Lower lobe of right lung (tissue), 2 donors: ENCODE measurements around the gene PRDM11. TPM values are rescaled to one million over a fixed set of nuclear protein-coding genes. Genes with fewer than 3 reads are reported as not detected.

ENCODE experiments used
- ATAC-seq, 2 donors: fragments of 200-7000 bp; cut with Tn5 transposase; one replicate each; pipeline ENCODE4 v1.9.1; 2020 to 2022; ENCODE audit warnings: mild to moderate bottlenecking in 2 of 2, moderate library complexity in 2 of 2
- DNase-seq: peaks from one replicate; pipeline ENCODE4 v3.0.0-alpha.2; 2020
- H3K27ac ChIP-seq: fragments of 200-600 bp; one replicate; pipeline ENCODE4 v1.8.0; 2022
- H3K27me3 ChIP-seq: fragments of 200-600 bp; one replicate; pipeline ENCODE4 v1.8.0; 2022; ENCODE audit warnings: low read depth
- H3K36me3 ChIP-seq: fragments of 200-600 bp; one replicate; pipeline ENCODE4 v1.8.0; 2022; ENCODE audit warnings: mild to moderate bottlenecking
- H3K4me1 ChIP-seq: fragments of 200-600 bp; one replicate; pipeline ENCODE4 v1.8.0; 2022
- H3K4me3 ChIP-seq: fragments of 200-600 bp; one replicate; pipeline ENCODE4 v1.8.0; 2022; ENCODE audit warnings: mild to moderate bottlenecking
- H3K9me3 ChIP-seq: fragments of 200-600 bp; one replicate; pipeline ENCODE4 v1.8.0; 2022
- CTCF ChIP-seq: fragments of 200-600 bp; IDR thresholded peaks from one replicate; pipeline ENCODE4 v1.8.0; 2022; ENCODE audit warnings: antibody characterized with exemption, mild to moderate bottlenecking
- intact Hi-C: fragments of 100-400 bp; cut with DNase I; formaldehyde crosslinking; loops from one replicate; pipeline ENCODE4 v1.11.0; 2022
- total RNA-seq: library from RNA; stranded (reverse); fragmentation: NEBNext Ultra II Directional; extraction: Animal tissue kit (Norgen Biotek cat#: 25700); gene quantifications from one replicate; pipeline ENCODE4 v1.2.1, GENCODE V29; 2021
- donor health status: DM: no; HTN: yes; CAD: no; lungs with severe emphysema.

The PRDM11 gene
- total RNA-seq, 1 donor from 2014 or later = 15.1 TPM

DNA sequence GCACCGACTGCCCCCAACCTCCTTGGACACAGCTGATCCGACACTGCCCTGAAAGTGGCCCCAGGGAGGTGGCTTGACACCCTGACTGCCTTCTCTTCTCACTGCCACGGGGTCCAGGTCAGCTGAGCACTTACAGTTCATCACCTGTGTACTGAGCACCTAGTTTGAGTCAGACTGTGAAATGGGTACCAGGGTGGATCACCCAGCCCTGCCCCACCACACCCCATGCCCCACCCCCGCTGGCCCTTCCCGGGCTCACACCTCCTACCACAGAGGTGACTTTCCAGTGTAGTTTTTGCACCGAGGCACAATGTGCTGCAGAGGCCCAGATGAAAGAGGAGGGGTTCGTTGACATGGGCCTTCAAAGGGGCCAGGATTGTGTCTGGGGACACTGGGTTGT is 59.5 kb downstream of the PRDM11 start:
- no peak overlapping the region for H3K27ac ChIP-seq
- DNase-seq (no peak), ATAC-seq (no peak)
- H3K9me3 ChIP-seq = no peaks in the 10 kb centered on the region
- peaks cover 16% of the 10 kb centered on the region for H3K36me3 ChIP-seq
- H3K4me1 ChIP-seq = peaks cover 26% of the 10 kb centered on the region
- no peak overlapping the region for H3K4me3 ChIP-seq
- no peaks in the 10 kb centered on the region for H3K27me3 ChIP-seq
- TF ChIP-seq CTCF = no peak
- intact Hi-C loops = no loop called here

- no peaks in the 10 kb centered on the region for H3K27me3 ChIP-seq
- no peaks in the 10 kb centered on the region for H3K9me3 ChIP-seq
- H3K4me1 ChIP-seq = peaks cover 28% of the 10 kb centered on the region
- peaks cover 27% of the 10 kb centered on the region for H3K36me3 ChIP-seq
- H3K27ac ChIP-seq = peak overlapping the region; percentile 86
- DNase-seq (no peak), ATAC-seq (no peak)
- intact Hi-C loops = no loop called here
- no peak for TF ChIP-seq CTCF
- H3K4me3 ChIP-seq = no peak overlapping the region
These were observed 61.7 kb downstream of the PRDM11 start for GRCh38 chr11:45208135-45208534.

DNA sequence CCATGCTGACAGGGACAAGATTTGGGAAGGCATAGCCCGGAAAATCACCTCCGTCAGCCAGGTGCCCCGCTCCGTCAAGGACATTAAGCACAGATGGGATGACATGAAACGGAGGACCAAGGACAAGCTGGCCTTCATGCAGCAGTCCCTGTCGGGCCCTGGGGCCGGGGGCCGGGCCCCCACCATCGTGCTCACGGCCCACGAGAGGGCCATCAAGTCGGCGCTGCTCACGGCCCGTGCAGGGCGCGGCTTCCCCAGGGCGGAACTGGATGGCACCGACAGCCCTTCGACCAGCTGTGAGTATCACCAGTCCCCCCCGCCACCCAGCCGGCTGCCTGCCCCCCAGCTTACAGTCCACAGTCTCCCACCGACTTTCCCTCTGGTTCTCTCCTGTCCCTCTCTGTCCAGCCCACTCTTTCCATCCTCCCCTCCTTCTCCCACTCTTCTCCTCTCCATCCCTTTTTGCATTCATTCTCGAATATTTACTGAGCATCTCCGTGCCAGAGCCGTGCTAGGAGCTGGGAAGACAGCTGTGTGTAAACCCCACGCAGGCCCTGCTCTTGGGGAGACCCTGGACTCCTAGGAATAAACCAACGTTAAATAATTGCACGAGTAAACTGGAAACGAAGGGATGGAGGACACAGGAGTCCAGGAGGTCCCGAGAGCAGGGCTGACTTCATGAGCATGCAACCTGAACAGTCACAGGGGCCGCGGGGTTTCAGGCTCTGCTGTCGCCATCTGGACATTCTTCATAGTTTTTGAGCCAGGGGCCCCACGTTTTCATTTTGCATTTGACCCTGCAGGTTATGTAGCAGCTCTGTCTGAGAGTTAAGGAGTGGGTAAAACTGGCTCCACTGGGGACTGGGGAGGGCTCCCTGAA is 62.8 kb downstream of the PRDM11 start:
- no peaks in the 10 kb centered on the region for H3K9me3 ChIP-seq
- H3K27me3 ChIP-seq = no peaks in the 10 kb centered on the region
- peaks cover 28% of the 10 kb centered on the region for H3K4me1 ChIP-seq
- H3K36me3 ChIP-seq = peaks cover 34% of the 10 kb centered on the region
- DNase-seq = no peak
- no peak for ATAC-seq
- TF ChIP-seq CTCF = no peak
- intact Hi-C loops = no loop called here
- peak overlapping the region; percentile 86 for H3K27ac ChIP-seq
- H3K4me3 ChIP-seq = peak overlapping the region; percentile 35

- no peaks in the 10 kb centered on the region for H3K9me3 ChIP-seq
- intact Hi-C loops = no loop called here
- DNase-seq (peak; percentile 82), ATAC-seq (peak; percentile 76 to 80)
- peak overlapping the region; percentile 35 for H3K4me3 ChIP-seq
- peak overlapping the region; percentile 86 for H3K27ac ChIP-seq
- no peaks in the 10 kb centered on the region for H3K27me3 ChIP-seq
- H3K36me3 ChIP-seq = peaks cover 26% of the 10 kb centered on the region
- peaks cover 32% of the 10 kb centered on the region for H3K4me1 ChIP-seq
- no peak for TF ChIP-seq CTCF
These were observed 63.7 kb downstream of the PRDM11 start for GRCh38 chr11:45209891-45210699.

DNA sequence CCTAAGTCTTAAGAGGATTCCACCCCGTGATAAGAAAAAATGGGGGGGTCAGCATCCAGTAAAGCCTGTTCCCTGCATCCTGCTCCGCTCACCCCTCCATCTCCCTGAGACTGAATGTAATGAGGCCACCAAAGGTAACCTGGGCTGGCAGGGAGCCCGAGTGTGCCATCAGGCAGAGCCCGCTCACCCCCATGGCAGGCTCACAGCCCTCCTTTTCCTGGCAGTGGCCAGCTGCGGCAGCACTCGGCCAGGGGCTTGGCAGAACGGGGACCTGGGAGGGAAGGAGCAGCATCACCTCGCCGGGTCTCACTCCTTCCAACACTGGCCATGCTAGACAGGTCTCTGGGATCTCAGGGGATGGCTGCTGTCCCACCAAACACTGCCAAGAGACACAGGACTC is 64.4 kb downstream of the PRDM11 start:
- peak overlapping the region; percentile 86 for H3K27ac ChIP-seq
- no peak for DNase-seq

More for the DNA sequence above, 64.4 kb downstream of the PRDM11 start:
- peaks cover 33% of the 10 kb centered on the region for H3K4me1 ChIP-seq
- no peak for TF ChIP-seq CTCF
- intact Hi-C loops = no loop called here
- no peak for ATAC-seq
- peaks cover 24% of the 10 kb centered on the region for H3K36me3 ChIP-seq
- H3K27me3 ChIP-seq = no peaks in the 10 kb centered on the region
- H3K4me3 ChIP-seq = no peak overlapping the region
- no peaks in the 10 kb centered on the region for H3K9me3 ChIP-seq
